Adrenal gland (tissue), 5 donors: ENCODE results near the gene MYEF2.

Source experiments
- CTCF ChIP-seq, 6 experiments: fragments of 450-650 bp in 4 of 6; fragments of 200-600 bp in 2 of 6; sonication (generic) in 1 of 6; IDR thresholded peaks; 1 replicate in 5 of 6; 2 replicates in 1 of 6; pipeline versions ENCODE4 v1.5.1 to v1.8.0; 2016 to 2021; ENCODE audit warnings: antibody characterized with exemption in 6 of 6, mild to moderate bottlenecking in 2 of 6, moderate library complexity in 1 of 6
- POLR2A ChIP-seq, 2 donors: fragments of 450-650 bp; IDR thresholded peaks; one replicate each; pipeline ENCODE4 v1.6.1; 2017; ENCODE audit warnings: antibody characterized with exemption in 2 of 2, mild to moderate bottlenecking in 2 of 2, moderate library complexity in 1 of 2
- donor health status: DM: no; HTN: no; CAD: no.

- TF ChIP-seq CTCF (IDR thresholded peaks at IDR 0.05) (no peak), POLR2A (IDR thresholded peaks at IDR 0.05) (no peak)
These were observed 9.5 kb downstream of the MYEF2 start for GRCh38 chr15:48168616-48169015.
